B cell (primary cell): Measurements from ENCODE around the gene SERPINB1. TPM values are rescaled to one million over a fixed set of nuclear protein-coding genes. Genes with fewer than 3 reads are reported as not detected.
A peak's percentile ranks its signal among the peaks of the same experiment; 100 is the strongest.

ENCODE experiments used
- ATAC-seq: fragments of 200-7000 bp; cut with Tn5 transposase; one replicate; pipeline ENCODE4 v1.10.0; 2021; ENCODE audit warnings: low read depth, mild to moderate bottlenecking, moderate number of reproducible peaks, moderate library complexity
- CTCF ChIA-PET: fragments of 350-600 bp; sonication (Branson Sonifier 250); formaldehyde crosslinking; loops from one replicate; lab custom pipeline; 2021; ENCODE audit warnings: antibody characterized with exemption, inconsistent platforms; lab: Charles Lee
- POLR2A ChIA-PET: fragments of 350-600 bp; sonication (Branson Sonifier 250); formaldehyde crosslinking; loops from one replicate; lab custom pipeline; 2021; ENCODE audit warnings: antibody characterized with exemption; lab: Charles Lee
- DNase-seq: peaks from one replicate; pipeline ENCODE4 v3.0.0; 2013
- H2AFZ ChIP-seq: 2 replicates; pipeline ENCODE4 v1.6.1; 2012; ENCODE audit warnings: mild to moderate bottlenecking, low read depth, low read length; ENCODE audit not compliant: insufficient read depth, poor library complexity, severe bottlenecking
- H3K27ac ChIP-seq, 2 donors: 1 replicate in 1 of 2; 2 replicates in 1 of 2; pipeline ENCODE4 v1.5.1; 2012 to 2013; ENCODE audit warnings: low read length in 2 of 2, mild to moderate bottlenecking in 2 of 2, moderate library complexity in 1 of 2
- H3K27me3 ChIP-seq, 4 experiments: fragments of 200-600 bp in 1 of 4; sonication (generic) in 1 of 4; replicated peaks in 1 of 4; 1 replicate in 2 of 4; 2 replicates in 2 of 4; pipeline versions ENCODE4 v1.6.1 to v1.7.0; 2013 to 2016; ENCODE audit warnings: low read length in 3 of 4, mild to moderate bottlenecking in 2 of 4, mixed read lengths in 1 of 4, moderate library complexity in 1 of 4; ENCODE audit not compliant: insufficient read depth in 4 of 4, control insufficient read depth in 3 of 4; ENCODE audit errors: control extremely low read depth in 1 of 4
- H3K36me3 ChIP-seq, 2 experiments: replicated peaks in 1 of 2; 1 replicate in 1 of 2; 2 replicates in 1 of 2; pipeline versions ENCODE4 v1.6.1 to v1.7.1; 2013; ENCODE audit warnings: low read length in 1 of 2; ENCODE audit not compliant: insufficient read depth in 2 of 2, control insufficient read depth in 1 of 2; ENCODE audit errors: control extremely low read depth in 1 of 2, extremely low read depth in 1 of 2
- H3K4me1 ChIP-seq, 2 donors: fragments of 200-600 bp in 1 of 2; sonication (generic) in 1 of 2; 1 replicate in 1 of 2; 2 replicates in 1 of 2; pipeline versions ENCODE4 v1.5.1 to v1.6.1; 2013 to 2017; ENCODE audit warnings: low read length in 2 of 2; ENCODE audit not compliant: control insufficient read depth in 2 of 2, insufficient read depth in 2 of 2
- H3K4me2 ChIP-seq: replicated peaks from 2 replicates; pipeline ENCODE3; 2012; ENCODE audit warnings: mild to moderate bottlenecking, low read depth, low read length; ENCODE audit not compliant: poor library complexity, severe bottlenecking
- H3K4me3 ChIP-seq, 5 experiments: fragments of 200-600 bp in 1 of 5; sonication (generic) in 1 of 5; 1 replicate in 3 of 5; 2 replicates in 2 of 5; pipeline versions ENCODE4 v1.5.1 to v1.7.0; 2011 to 2016; ENCODE audit warnings: low read length in 4 of 5, mild to moderate bottlenecking in 4 of 5, low read depth in 2 of 5, control low read depth in 1 of 5, moderate library complexity in 1 of 5; ENCODE audit not compliant: insufficient read depth in 1 of 5; ENCODE audit errors: control extremely low read depth in 1 of 5, extremely low read depth in 1 of 5
- H3K79me2 ChIP-seq: fragments of 200-600 bp; sonication (generic); one replicate; pipeline ENCODE4 v1.6.0; 2016; ENCODE audit warnings: low read length; ENCODE audit not compliant: control insufficient read depth, insufficient read depth
- H3K9ac ChIP-seq: fragments of 200-600 bp; sonication (generic); 2 replicates; pipeline ENCODE4 v1.6.1; 2017; ENCODE audit warnings: mild to moderate bottlenecking, low read length, moderate library complexity
- H3K9me3 ChIP-seq, 3 donors: one replicate each; pipeline versions ENCODE4 v1.6.1 to v1.7.1; 2013; ENCODE audit warnings: low read length in 2 of 3; ENCODE audit not compliant: control insufficient read depth in 2 of 3, insufficient read depth in 1 of 3; ENCODE audit errors: control extremely low read depth in 1 of 3
- H4K20me1 ChIP-seq: 2 replicates; pipeline ENCODE4 v1.6.0; 2012; ENCODE audit warnings: mild to moderate bottlenecking, low read length; ENCODE audit not compliant: insufficient read depth, control insufficient read depth, poor library complexity, severe bottlenecking
- H3K27ac Mint-ChIP-seq: one replicate; pipeline ENCODE4 v1.8.0; 2021; ENCODE audit warnings: mixed read lengths
- H3K27me3 Mint-ChIP-seq: one replicate; pipeline ENCODE4 v1.8.0; 2021; ENCODE audit warnings: mixed read lengths
- H3K4me1 Mint-ChIP-seq: one replicate; pipeline ENCODE4 v1.8.0; 2021; ENCODE audit warnings: mixed read lengths
- H3K4me3 Mint-ChIP-seq: one replicate; pipeline ENCODE4 v1.8.0; 2021; ENCODE audit warnings: mixed read lengths
- H3K9me3 Mint-ChIP-seq: one replicate; pipeline ENCODE4 v1.8.0; 2022; ENCODE audit warnings: mixed read lengths; ENCODE audit not compliant: insufficient read depth
- CTCF ChIP-seq: fragments of 200-600 bp; IDR thresholded peaks from one replicate; pipeline ENCODE4 v1.8.0; 2022; ENCODE audit warnings: antibody characterized with exemption, mild to moderate bottlenecking
- EZH2 ChIP-seq: IDR thresholded peaks from 2 replicates; pipeline ENCODE4 v1.6.1; 2012; ENCODE audit warnings: borderline replicate concordance, low read depth, mild to moderate bottlenecking, moderate library complexity, low read length; ENCODE audit not compliant: insufficient read depth, poor library complexity, severe bottlenecking
- WGBS: methylation state at CpG from one replicate; pipeline ENCODE4 v1.1.5; 2013; ENCODE audit warnings: missing lambda C conversion rate; ENCODE audit not compliant: insufficient coverage; 5-methylcytosine and 5-hydroxymethylcytosine counted together
- intact Hi-C: fragments of 100-400 bp; cut with micrococcal nuclease; formaldehyde crosslinking; loops from one replicate; pipeline ENCODE4 v1.10.0; 2022
- polyA plus RNA-seq: library from polyadenylated mRNA; depleted of rRNA; stranded (reverse); fragments of >200 nt; gene quantifications from 2 replicates; pipeline ENCODE4 v1.2.3, GENCODE V29; 2012
- total RNA-seq, 2 donors: library from RNA; stranded (reverse); fragments of 120-200 nt in 1 of 2; gene quantifications; 1 replicate in 1 of 2; 2 replicates in 1 of 2; pipeline versions ENCODE4 v1.2.3 to v1.2.4, GENCODE V29; 2013 to 2022

SERPINB1 gene
- total and polyA plus RNA-seq, 2 donors (not counting 1 experiment from before 2014, with no cell fraction given) = 23.2 to 52.5 TPM

GRCh38 chr6:2861822-2862164, 20.1 kb upstream of the SERPINB1 start:
- ChIA-PET CTCF (interaction anchor here (1.0 to 2.9 kb wide), 4 partner anchors 10 to 49 kb away, joined by 3 to 13 read pairs (median 7); no protein-coding TSS in a partner anchor), POLR2A (interaction anchor here (0.6 to 1.1 kb wide), 4 partner anchors 12 to 41 kb away, joined by 3 to 5 read pairs (median 3); no protein-coding TSS in a partner anchor)
- intact Hi-C loops = loop anchor here (1.0 kb wide), 1 partner anchor 37 kb away; no protein-coding TSS in a partner anchor
- Histone ChIP-seq H3K4me2 (peak overlapping the region; percentile 64), H3K9ac (no peak overlapping the region), H4K20me1 (peaks cover 8% of the 10 kb centered on the region), H3K4me3 (no peak overlapping the region), H3K36me3 (peaks cover 0 to 7% of the 10 kb centered on the region in 2 experiments), H3K4me1 (peaks cover 79 to 83% of the 10 kb centered on the region in 2 donors), H3K27me3 (no peaks in the 10 kb centered on the region), H2AFZ (no peak overlapping the region), H3K79me2 (peaks cover 67% of the 10 kb centered on the region), H3K9me3 (no peaks in the 10 kb centered on the region), H3K27ac (peak overlapping the region; percentile 91 to 97)
- Mint-ChIP-seq H3K27me3 (no peaks in the 10 kb centered on the region), H3K4me3 (peak overlapping the region; percentile 72), H3K9me3 (no peaks in the 10 kb centered on the region), H3K4me1 (peaks cover 83% of the 10 kb centered on the region), H3K27ac (peak overlapping the region; percentile 95)
- TF ChIP-seq EZH2 (no peak), CTCF (no peak)
- no peak for ATAC-seq
- no CpG with 5 or more reads among the region's 1 CpG for WGBS
- no peak for DNase-seq

GRCh38 chr6:2861060-2861821, 19.6 kb upstream of the SERPINB1 start:
- H4K20me1 ChIP-seq = peaks cover 3% of the 10 kb centered on the region
- H3K27me3 ChIP-seq = no peaks in the 10 kb centered on the region
- ChIA-PET CTCF (interaction anchor here (0.7 to 2.9 kb wide), 6 partner anchors 10 to 50 kb away, joined by 3 to 13 read pairs (median 4); no protein-coding TSS in a partner anchor), POLR2A (interaction anchor here (0.6 to 1.1 kb wide), 4 partner anchors 12 to 41 kb away, joined by 3 to 5 read pairs (median 3); no protein-coding TSS in a partner anchor)
- no peak for ATAC-seq
- H3K4me2 ChIP-seq = peak overlapping the region; percentile 62
- peak overlapping the region; percentile 0 for H2AFZ ChIP-seq
- Mint-ChIP-seq H3K27ac (peak overlapping the region; percentile 95), H3K4me1 (peaks cover 81% of the 10 kb centered on the region), H3K9me3 (no peaks in the 10 kb centered on the region), H3K27me3 (no peaks in the 10 kb centered on the region), H3K4me3 (peak overlapping the region; percentile 72)
- H3K9ac ChIP-seq = no peak overlapping the region
- intact Hi-C loops = no loop called here
- H3K27ac ChIP-seq = peak overlapping the region; percentile 91 to 97
- TF ChIP-seq EZH2 (no peak), CTCF (no peak)
- peaks cover 67% of the 10 kb centered on the region for H3K79me2 ChIP-seq
- H3K36me3 ChIP-seq = peaks cover 0 to 7% of the 10 kb centered on the region in 2 experiments
- WGBS = 33% methylated on average over 6 of the region's 12 CpGs
- peaks cover 78 to 83% of the 10 kb centered on the region in 2 donors for H3K4me1 ChIP-seq
- H3K9me3 ChIP-seq = no peaks in the 10 kb centered on the region
- H3K4me3 ChIP-seq = no peak overlapping the region
- no peak for DNase-seq
